Neural cell (in vitro differentiated cells): ENCODE data around the gene DNAL1. TPM values are rescaled to one million over a fixed set of nuclear protein-coding genes. Genes with fewer than 3 reads are reported as not detected.

Experiments
- H2AFZ ChIP-seq: fragments of 200-600, 300-800 bp; sonication (generic), shearing (Covaris generic); 2 replicates; pipeline ENCODE4 v1.6.0; 2014; ENCODE audit warnings: low read depth, mild to moderate bottlenecking, antibody characterized with exemption, low read length, moderate library complexity
- H3F3A ChIP-seq: fragments of 200-600 bp; shearing (Covaris generic); 2 replicates; pipeline ENCODE4 v1.6.1; 2016; ENCODE audit warnings: mild to moderate bottlenecking, moderate library complexity, mixed read lengths, antibody characterized with exemption, low read length; ENCODE audit not compliant: insufficient read depth, poor library complexity, severe bottlenecking
- H3K27ac ChIP-seq: fragments of 200-600, 300-800 bp; sonication (generic), shearing (Covaris generic); 2 replicates; pipeline ENCODE4 v1.5.1; 2014; ENCODE audit warnings: mild to moderate bottlenecking, low read length, moderate library complexity
- H3K27me3 ChIP-seq: fragments of 300-800, 200-600 bp; sonication (generic), shearing (Covaris generic); 2 replicates; pipeline ENCODE4 v1.6.0; 2014; ENCODE audit warnings: mild to moderate bottlenecking, low read depth, low read length, moderate library complexity; ENCODE audit not compliant: insufficient read depth
- H3K36me3 ChIP-seq: fragments of 300-800, 200-600 bp; sonication (generic), shearing (Covaris generic); 2 replicates; pipeline ENCODE4 v1.5.1; 2014; ENCODE audit warnings: mild to moderate bottlenecking, antibody characterized with exemption, low read length, moderate library complexity; ENCODE audit not compliant: insufficient read depth
- H3K4me2 ChIP-seq: fragments of 300-800, 200-600 bp; sonication (generic), shearing (Covaris generic); 2 replicates; pipeline ENCODE4 v1.6.0; 2014; ENCODE audit warnings: mild to moderate bottlenecking, low read length
- H3K4me3 ChIP-seq: fragments of 300-800, 200-600 bp; sonication (generic), shearing (Covaris generic); 2 replicates; pipeline ENCODE4 v1.5.1; 2014; ENCODE audit warnings: mild to moderate bottlenecking, low read length, moderate library complexity
- H3K79me2 ChIP-seq: fragments of 200-600 bp; shearing (Covaris generic); replicated peaks from 2 replicates; pipeline ENCODE4 v1.6.0; 2014; ENCODE audit warnings: mild to moderate bottlenecking, low read length, moderate library complexity; ENCODE audit not compliant: insufficient read depth
- H3K9ac ChIP-seq: fragments of 300-800, 200-600 bp; sonication (generic), shearing (Covaris generic); 2 replicates; pipeline ENCODE4 v1.6.1; 2016; ENCODE audit warnings: mild to moderate bottlenecking, low read length, mixed read lengths
- H3K9me2 ChIP-seq: fragments of 200-600 bp; shearing (Covaris generic); 2 replicates; pipeline ENCODE4 v1.6.1; 2016; ENCODE audit warnings: mild to moderate bottlenecking, low read length, mixed read lengths; ENCODE audit not compliant: insufficient read depth
- H3K9me3 ChIP-seq: fragments of 200-600, 300-800 bp; sonication (generic), shearing (Covaris generic); 2 replicates; pipeline ENCODE4 v1.6.1; 2016; ENCODE audit warnings: mild to moderate bottlenecking, mixed run types, low read length, moderate library complexity, mixed read lengths
- H4K20me1 ChIP-seq: fragments of 200-600 bp; shearing (Covaris generic); 2 replicates; pipeline ENCODE4 v1.6.1; 2016; ENCODE audit warnings: mild to moderate bottlenecking, mixed run types; ENCODE audit not compliant: insufficient read depth
- EP300 ChIP-seq: fragments of 450-650 bp; conservative IDR thresholded peaks from 2 replicates; pipeline ENCODE4 v1.6.1; 2014; ENCODE audit warnings: antibody characterized with exemption, mild to moderate bottlenecking, moderate library complexity; ENCODE audit not compliant: poor library complexity, severe bottlenecking
- EZH2 ChIP-seq: fragments of 200-600, 300-800 bp; shearing (Covaris generic), sonication (generic); IDR thresholded peaks from 2 replicates; pipeline ENCODE4 v1.6.1; 2014; ENCODE audit warnings: antibody characterized with exemption, low read length, borderline replicate concordance, mild to moderate bottlenecking; ENCODE audit not compliant: insufficient read depth, poor library complexity, severe bottlenecking
- MXI1 ChIP-seq: fragments of 450-650 bp; conservative IDR thresholded peaks from 2 replicates; pipeline ENCODE4 v1.6.1; 2014; ENCODE audit warnings: antibody characterized with exemption, mild to moderate bottlenecking; ENCODE audit not compliant: poor library complexity, severe bottlenecking
- POLR2AphosphoS5 ChIP-seq: IDR thresholded peaks from 2 replicates; pipeline ENCODE4 v1.6.1; 2012
- RAD21 ChIP-seq: fragments of 450-650 bp; conservative IDR thresholded peaks from 2 replicates; pipeline ENCODE4 v1.6.1; 2014; ENCODE audit warnings: antibody characterized with exemption, mild to moderate bottlenecking, moderate library complexity
- SMC3 ChIP-seq: fragments of 450-650 bp; conservative IDR thresholded peaks from 2 replicates; pipeline ENCODE4 v1.6.1; 2014; ENCODE audit warnings: antibody characterized with exemption, mild to moderate bottlenecking, moderate library complexity; ENCODE audit not compliant: poor library complexity
- TAF1 ChIP-seq: IDR thresholded peaks from 2 replicates; pipeline ENCODE4 v1.6.1; 2012; ENCODE audit warnings: low read depth
- polyA plus RNA-seq: library from polyadenylated mRNA; depleted of rRNA; stranded (reverse); fragments of >200 nt; gene quantifications from 2 replicates; pipeline ENCODE4 v1.2.3, GENCODE V29; 2014
- TF ChIP-seq, protein P1 (sequence below): IDR thresholded peaks from 2 replicates; pipeline ENCODE4 v1.6.1; 2012; ENCODE audit warnings: borderline replicate concordance
- TF ChIP-seq, protein P2 (sequence below): fragments of 450-650 bp; IDR thresholded peaks from 2 replicates; pipeline ENCODE4 v1.5.1; 2014; ENCODE audit warnings: antibody characterized with exemption, mild to moderate bottlenecking, moderate library complexity; ENCODE audit not compliant: poor library complexity, severe bottlenecking

The DNAL1 gene
- polyA plus RNA-seq, 1 donor from 2014 or later: 33.4 TPM

DNA sequence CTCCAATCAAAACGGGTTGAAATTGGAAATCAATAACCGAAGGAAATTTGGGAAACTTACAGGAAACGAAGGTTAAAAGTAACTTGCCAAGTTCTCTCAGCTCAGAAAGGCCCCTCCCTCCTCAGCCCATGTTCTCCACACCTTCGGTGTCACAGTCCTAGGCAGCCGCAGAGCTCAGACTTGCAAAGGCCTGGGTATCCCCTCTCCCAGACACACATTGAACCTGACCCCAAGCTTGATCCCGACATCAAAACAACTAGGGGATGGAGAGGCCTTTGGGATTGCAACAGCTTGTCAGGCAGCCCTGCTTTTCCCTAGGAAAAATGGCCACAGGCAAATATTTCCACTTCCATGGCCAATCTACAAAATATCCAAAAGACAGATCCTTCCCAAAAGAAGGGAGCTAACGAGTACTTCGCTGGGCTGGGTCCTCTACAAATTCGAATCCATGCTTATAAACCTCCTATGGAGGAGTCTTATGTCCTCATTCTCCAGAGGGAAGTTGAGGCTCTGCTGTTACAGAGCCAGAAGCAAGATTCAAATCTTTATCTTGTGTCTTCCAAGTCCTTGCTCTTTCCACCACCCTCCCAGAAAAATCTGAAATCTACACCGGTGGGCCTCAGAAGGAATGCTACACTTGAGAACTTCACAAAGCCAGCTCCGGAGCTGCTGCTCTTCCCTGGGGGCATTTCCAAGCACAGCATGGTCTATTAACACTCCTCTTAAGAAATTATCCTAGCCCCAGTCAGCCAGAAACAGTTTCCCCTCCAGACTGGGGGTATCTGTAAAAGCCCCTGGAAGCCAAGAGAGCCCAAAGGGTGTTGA, 105.1 kb downstream of the DNAL1 start:
- H2AFZ ChIP-seq: no peak overlapping the region
- H3K9me3 ChIP-seq: no peaks in the 10 kb centered on the region
- H3K9ac ChIP-seq: no peak overlapping the region
- H3K36me3 ChIP-seq: no peaks in the 10 kb centered on the region
- H3K27ac ChIP-seq: no peak overlapping the region
- no peaks in the 10 kb centered on the region for H3F3A ChIP-seq
- H4K20me1 ChIP-seq: no peaks in the 10 kb centered on the region
- no peak overlapping the region for H3K4me2 ChIP-seq
- H3K4me3 ChIP-seq: no peak overlapping the region
- no peaks in the 10 kb centered on the region for H3K9me2 ChIP-seq
- TF ChIP-seq TAF1 (no peak), MXI1 (no peak), POLR2AphosphoS5 (no peak), SMC3 (no peak), EZH2 (no peak), RAD21 (no peak), EP300 (no peak)
- TF ChIP-seq, protein P1, sequence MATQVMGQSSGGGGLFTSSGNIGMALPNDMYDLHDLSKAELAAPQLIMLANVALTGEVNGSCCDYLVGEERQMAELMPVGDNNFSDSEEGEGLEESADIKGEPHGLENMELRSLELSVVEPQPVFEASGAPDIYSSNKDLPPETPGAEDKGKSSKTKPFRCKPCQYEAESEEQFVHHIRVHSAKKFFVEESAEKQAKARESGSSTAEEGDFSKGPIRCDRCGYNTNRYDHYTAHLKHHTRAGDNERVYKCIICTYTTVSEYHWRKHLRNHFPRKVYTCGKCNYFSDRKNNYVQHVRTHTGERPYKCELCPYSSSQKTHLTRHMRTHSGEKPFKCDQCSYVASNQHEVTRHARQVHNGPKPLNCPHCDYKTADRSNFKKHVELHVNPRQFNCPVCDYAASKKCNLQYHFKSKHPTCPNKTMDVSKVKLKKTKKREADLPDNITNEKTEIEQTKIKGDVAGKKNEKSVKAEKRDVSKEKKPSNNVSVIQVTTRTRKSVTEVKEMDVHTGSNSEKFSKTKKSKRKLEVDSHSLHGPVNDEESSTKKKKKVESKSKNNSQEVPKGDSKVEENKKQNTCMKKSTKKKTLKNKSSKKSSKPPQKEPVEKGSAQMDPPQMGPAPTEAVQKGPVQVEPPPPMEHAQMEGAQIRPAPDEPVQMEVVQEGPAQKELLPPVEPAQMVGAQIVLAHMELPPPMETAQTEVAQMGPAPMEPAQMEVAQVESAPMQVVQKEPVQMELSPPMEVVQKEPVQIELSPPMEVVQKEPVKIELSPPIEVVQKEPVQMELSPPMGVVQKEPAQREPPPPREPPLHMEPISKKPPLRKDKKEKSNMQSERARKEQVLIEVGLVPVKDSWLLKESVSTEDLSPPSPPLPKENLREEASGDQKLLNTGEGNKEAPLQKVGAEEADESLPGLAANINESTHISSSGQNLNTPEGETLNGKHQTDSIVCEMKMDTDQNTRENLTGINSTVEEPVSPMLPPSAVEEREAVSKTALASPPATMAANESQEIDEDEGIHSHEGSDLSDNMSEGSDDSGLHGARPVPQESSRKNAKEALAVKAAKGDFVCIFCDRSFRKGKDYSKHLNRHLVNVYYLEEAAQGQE: no peak
- TF ChIP-seq, protein P2, sequence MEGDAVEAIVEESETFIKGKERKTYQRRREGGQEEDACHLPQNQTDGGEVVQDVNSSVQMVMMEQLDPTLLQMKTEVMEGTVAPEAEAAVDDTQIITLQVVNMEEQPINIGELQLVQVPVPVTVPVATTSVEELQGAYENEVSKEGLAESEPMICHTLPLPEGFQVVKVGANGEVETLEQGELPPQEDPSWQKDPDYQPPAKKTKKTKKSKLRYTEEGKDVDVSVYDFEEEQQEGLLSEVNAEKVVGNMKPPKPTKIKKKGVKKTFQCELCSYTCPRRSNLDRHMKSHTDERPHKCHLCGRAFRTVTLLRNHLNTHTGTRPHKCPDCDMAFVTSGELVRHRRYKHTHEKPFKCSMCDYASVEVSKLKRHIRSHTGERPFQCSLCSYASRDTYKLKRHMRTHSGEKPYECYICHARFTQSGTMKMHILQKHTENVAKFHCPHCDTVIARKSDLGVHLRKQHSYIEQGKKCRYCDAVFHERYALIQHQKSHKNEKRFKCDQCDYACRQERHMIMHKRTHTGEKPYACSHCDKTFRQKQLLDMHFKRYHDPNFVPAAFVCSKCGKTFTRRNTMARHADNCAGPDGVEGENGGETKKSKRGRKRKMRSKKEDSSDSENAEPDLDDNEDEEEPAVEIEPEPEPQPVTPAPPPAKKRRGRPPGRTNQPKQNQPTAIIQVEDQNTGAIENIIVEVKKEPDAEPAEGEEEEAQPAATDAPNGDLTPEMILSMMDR: no peak
- H3K79me2 ChIP-seq: no peaks in the 10 kb centered on the region
- no peaks in the 10 kb centered on the region for H3K27me3 ChIP-seq

DNA sequence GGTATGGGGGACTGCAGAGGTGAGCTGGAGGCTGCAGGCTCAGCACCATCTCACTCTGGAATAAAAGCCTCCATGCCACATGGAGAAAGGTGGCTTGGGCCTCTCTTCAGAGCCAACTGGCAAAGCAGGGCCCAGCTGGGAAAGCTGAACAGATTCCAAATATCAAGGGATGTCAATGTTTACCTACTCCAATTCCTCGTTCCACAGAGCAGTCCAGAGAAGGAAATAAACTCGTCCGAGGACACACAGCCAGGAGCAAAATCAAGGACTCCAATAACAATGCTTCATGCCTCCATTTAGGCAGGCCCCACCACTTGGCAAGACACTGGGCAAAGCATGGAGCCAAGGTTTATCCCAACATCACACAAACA, 105.7 kb downstream of the DNAL1 start:
- H3K27me3 ChIP-seq: no peaks in the 10 kb centered on the region
- no peaks in the 10 kb centered on the region for H3K79me2 ChIP-seq
- H2AFZ ChIP-seq: no peak overlapping the region
- no peaks in the 10 kb centered on the region for H3K9me2 ChIP-seq
- no peaks in the 10 kb centered on the region for H4K20me1 ChIP-seq
- H3K27ac ChIP-seq: no peak overlapping the region
- no peaks in the 10 kb centered on the region for H3K36me3 ChIP-seq
- TF ChIP-seq TAF1 (no peak), SMC3 (no peak), EZH2 (no peak), RAD21 (no peak), POLR2AphosphoS5 (no peak), EP300 (no peak), MXI1 (no peak)
- TF ChIP-seq, protein P2: no peak
- TF ChIP-seq, protein P1: no peak
- H3K9me3 ChIP-seq: no peaks in the 10 kb centered on the region
- no peak overlapping the region for H3K9ac ChIP-seq
- no peaks in the 10 kb centered on the region for H3F3A ChIP-seq
- no peak overlapping the region for H3K4me3 ChIP-seq
- H3K4me2 ChIP-seq: no peak overlapping the region
